ENCODE results near the gene RPS15.
"Not testable (repeated sequence)": the region's sequence is repeated elsewhere in the genome, so short reads cannot be mapped to it uniquely, and the experiment has no call there.

The RPS15 gene

DNA sequence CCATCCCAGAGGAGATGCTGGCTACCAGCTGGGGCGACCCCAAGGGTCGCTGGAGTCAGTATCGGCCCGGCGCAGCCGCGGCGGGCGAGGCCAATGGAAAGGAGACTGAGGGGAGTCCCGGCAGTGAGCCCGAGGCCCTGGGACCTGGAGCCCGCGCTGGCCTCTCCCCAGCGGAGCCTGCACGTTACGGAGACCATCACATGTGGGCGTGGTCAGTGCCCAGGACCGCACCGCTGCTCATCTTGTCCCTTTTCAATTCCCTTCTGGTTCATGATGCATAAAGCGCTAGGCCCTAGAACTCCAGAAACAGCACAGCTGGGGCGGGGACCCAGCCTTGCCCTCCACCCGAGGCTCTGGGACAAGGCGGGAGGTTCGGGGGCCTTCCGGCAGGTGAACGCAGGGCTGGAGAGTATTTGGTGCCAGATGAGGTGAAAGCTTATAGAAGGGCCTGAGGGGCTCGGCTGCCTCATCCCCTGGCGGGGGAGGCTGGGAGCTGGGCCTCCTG, 32.9 kb downstream of the RPS15 start:
- DNase-seq: no peak

DNA sequence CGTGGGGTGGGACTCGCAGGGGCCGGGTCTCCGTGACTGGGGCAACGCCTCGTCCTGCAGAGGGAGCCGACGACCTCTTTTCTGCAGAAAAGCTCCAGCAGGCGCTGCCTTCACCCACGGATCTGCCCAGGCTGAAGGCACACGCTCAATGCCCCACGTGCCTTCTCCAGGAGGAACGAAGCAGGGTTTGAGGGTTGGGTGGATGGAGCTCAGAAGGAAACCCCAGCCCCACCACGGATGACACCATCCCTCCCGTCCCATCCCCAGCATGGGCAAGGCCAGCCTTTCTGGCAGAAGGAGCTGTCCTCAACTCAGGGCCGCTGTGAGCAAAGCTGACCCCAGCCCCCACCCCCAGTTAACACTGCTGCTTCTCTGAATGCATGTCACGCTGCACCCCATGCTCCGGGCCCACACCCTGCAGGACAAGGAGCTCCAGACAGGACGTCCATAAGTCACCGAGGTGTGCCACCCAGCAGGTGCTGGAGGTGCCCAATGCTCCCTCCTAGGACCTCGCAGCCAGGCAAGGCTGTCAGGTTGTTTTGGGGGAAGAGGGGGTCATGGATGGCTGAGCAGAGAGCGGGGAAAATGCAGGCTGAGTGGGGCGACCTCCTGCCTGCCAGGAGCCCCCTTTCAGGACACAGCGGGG, 33.4 kb downstream of the RPS15 start:
- DNase-seq: no peak

GRCh38 chr19:1472231-1473084, 34.3 kb downstream of the RPS15 start:
- no peak for DNase-seq

GRCh38 chr19:1473085-1473851, 35.1 kb downstream of the RPS15 start:
- DNase-seq: no peak

DNA sequence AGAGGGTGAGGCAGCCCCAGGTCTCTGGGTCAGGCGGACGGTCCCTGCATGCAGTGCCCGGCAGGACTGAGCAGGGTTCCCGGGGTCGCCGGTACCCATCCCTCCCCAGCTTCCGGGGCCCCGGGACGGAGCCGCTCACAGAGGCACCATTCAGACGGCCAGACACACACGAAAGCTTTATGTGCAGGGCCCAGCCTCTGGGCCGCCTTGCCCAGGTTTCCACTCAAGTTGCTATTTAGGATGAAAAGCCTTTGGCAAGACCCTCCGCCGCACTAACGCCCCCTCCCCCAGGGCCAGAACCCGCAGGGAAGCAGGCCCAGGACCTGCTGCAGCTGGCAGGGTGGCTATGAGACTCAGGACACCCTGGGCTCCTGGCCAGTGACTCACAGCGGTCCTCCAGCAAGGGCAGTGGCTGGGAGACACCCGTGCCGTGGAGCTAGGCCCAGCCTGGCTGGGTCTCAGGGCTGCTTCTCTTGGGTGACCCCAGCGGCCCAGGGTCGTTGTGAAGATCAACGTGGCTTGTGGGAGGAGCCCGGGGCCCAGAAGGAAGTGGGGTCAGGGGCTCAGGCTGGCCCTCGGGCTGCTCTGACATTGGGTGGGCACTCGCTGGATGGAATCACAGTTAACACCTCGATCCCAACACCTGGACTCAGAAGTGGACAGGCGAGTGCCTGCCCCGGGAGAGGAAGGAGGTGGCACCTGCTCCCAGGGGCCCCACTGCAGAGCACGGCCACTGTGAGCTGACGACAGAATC, 36.0 kb downstream of the RPS15 start:
- DNase-seq: no peak

DNA sequence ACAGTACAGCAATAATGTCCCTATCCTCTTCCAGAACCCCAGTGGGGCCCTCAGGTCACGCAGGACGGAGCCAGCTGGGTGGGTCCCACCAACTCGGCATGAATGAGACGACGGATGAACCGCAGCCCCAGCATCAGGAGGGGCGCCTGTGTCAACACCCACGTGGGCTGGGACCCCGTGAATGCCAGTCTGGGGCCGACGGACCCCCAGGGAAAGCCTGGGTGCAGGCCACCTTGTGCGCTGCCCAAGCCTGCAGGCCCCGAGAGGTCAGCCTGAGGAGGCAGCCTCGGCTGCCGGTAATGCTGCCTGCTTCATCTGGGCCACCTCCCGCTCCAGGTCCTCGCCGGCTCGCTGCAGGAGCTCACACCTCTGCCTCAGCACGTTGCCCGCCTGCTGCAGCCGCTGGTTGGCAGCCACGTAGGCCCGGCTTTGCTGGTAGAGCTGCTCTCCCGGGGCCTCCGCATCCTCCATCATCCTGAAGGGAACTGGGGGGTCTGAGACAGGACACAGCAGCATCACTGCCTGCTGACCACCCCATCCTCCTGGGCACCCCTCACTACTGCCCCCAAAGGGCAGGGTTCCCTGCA, 36.7 kb downstream of the RPS15 start:
- DNase-seq: no peak

DNA sequence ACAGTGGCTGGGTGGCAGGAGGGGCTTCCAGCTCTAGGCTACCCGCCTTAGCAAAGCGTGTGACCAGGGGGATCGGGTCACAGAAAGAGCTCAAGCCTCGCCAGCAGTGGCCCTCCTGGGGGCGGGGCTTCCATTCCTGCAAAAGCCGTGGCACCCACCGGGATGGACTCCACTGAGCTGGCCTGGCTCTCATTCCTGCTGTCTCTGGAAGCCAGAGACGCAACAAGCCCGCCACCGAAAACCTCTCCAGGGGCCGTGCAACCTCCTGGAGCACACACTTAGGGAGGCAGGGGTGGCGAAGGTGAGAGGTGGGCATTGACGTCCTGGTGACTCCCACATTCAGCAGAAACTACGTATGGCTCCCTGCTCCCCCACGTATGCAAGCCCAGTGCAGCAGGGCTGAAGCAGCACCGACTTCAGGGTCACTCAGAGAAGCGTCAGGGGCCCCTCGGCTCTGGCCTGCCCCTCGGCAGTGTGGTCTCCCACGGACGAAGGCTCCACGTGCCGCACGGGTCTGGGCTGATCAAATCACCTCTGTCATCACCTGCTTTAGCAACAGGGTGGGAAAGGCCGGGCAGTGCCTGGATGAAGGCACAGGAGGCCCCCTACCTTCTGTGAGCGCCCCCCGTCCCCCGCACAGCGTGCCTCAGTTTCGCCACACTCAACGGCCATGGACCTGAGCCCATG, 37.7 kb downstream of the RPS15 start:
- no peak for DNase-seq

DNA sequence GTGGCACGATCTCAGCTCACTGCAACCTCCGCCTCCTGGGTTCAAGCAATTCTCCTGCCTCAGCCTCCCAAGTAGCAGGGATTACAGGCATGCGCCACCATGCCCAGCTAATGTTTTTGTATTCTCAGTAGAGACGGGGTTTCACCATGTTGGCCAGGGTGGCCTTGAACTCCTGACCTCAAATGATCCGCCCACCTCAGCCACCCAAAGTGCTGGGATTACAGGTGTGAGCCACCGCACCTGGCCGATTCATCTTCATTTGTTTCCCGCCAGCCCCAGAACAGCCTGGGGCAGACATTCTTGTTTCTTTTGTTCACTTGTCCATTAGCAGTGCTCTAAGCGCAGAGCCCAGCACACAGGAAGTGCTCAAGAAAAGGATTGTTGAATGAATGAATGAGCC, 38.9 kb downstream of the RPS15 start:
- not testable (repeated sequence) for DNase-seq

DNA sequence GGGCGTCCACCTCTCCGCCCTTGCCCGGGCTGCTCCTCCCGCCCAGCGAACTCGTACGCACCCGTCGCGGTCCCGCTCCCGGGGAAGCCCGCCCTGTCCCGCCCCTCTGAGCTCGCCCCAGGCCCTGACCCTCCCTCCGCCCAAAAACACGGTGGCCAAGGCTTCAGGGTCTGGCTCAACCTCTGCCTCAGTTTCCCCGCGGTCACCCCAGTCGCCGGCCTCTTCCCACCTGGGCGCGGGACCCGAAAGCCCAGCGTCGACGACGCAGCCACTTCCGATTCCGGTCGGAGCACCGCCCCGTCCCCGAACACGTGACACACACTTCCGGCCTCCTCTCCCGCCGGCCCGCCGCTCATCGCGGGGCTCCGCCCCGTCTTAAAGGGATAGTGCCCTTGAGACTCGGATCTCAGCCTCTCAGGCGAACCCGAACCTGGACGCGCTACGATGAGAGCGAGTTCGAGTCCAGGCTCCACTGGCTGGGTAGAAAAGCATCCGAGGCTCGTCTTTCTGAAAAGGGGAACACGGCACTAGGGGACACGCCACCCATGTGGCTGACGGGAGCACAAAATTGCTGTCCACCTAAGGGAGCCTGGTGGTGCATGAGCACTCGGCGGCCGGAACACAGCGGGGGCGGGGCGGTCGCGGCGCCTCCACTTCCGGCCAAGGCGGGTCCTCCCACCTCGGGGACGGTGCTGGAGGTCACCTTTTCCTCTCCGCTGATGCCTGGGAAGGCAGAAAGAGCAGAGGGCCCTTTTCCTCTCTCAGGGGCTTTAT, 40.9 kb downstream of the RPS15 start, which contains the start of gene C19orf25:
Gene C19orf25, minus strand, starts transcription at position 282 of the 774 bp plus-strand sequence. CDS start 312 bp downstream, outside the sequence.
- peak; percentile 94 for DNase-seq

GRCh38 chr19:1481224-1481892, 43.2 kb downstream of the RPS15 start:
- DNase-seq: no peak

DNA sequence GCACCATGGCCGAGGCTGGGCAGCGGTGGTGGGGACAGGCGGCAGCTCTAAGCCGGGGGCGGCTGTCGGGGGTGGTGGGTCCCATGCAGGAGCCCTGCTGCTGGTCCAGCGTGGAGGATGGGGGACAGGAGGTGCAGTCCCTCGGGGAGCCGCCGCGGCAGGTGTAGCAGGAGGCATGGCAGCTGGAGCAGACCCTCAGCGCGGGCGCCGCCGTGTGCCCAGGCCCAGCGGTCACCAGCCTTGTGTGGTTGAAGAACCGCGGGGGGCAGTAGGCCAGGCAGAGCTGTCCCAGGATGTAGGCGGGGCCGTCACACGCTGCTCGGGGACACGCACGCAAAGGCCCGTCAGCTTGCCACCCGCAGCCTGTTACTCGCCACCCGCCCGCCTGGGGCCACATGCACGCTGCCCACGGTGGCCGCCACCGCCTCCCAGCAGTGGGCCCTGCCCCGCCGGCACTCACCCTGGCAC, 43.7 kb downstream of the RPS15 start:
- DNase-seq: no peak

DNA sequence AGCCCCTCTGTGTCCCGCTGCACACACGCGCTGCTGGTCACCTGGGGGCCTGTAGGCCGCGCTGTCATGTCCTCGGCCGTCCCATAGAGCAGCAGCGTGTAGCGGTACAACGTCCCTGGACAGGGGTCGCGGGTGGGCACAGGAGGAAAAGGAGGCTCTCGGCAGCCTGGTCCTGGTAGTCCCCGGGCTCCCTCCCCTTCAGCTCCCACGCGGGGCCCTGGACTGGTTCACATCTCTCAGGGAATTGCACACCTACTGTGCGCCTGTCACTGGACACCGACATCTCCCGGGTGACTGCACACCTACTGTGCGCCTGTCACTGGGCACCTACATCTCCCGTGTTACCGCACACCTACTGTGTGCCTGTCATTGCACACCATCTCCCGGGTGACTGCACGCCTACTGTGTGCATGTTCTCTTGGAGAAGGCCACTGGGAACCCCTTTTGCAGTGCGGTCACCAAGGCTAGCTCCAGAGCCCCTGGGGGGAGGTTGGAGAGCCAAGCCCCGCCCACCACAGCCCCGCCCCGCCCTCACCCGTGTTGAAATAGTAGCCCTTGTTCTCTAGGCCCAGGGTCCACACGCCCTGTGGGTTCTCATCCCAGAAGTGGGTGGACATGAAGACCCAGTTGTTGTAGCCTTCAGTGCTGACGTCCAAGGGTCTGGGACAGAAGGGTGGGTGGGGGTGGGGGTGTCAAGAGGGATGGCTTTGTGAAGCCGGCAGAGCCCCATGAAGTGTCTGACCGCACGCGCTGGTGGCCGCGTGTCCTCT, 44.4 kb downstream of the RPS15 start:
- no peak for DNase-seq

GRCh38 chr19:1483131-1483978, 45.2 kb downstream of the RPS15 start:
- DNase-seq: no peak

GRCh38 chr19:1483979-1484428, 45.8 kb downstream of the RPS15 start:
- DNase-seq: no peak

- no peak for DNase-seq
Measured at GRCh38 chr19:1486720-1487575, 48.8 kb downstream of the RPS15 start.

DNA sequence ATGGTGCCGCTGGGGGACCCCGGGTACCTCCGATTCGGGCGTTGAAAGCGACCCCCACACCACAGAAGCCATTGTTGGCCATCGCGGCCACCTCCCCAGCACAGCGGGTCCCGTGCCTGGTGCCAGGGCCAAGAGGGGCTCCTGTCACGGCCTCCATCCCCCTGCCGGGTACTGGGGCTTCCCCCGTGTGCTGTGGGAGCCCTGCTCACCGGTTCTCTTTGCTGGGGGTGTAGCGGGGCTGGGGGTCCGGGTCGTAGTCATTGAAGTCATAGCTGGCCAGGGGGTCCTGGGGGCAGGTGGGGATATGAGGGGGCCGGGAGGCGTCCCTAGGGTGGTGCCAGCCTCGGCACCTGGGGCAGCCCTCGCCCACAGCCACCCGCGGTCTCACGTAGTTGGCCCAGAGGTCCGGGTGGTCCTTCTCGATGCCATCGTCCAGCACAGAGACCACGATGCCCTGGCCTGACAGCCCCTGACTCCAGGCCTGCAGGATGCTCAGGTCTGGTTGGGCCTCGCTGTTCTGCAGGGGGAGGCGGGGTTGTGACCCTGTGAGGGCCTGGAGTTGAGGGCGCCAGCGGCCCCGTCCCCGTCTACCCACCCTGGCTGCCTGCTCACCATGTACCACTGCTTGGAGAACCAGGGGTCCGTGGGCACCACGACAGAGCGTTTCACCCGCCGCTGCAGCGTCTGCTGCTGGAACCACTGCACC, 49.5 kb downstream of the RPS15 start:
- no peak for DNase-seq

DNA sequence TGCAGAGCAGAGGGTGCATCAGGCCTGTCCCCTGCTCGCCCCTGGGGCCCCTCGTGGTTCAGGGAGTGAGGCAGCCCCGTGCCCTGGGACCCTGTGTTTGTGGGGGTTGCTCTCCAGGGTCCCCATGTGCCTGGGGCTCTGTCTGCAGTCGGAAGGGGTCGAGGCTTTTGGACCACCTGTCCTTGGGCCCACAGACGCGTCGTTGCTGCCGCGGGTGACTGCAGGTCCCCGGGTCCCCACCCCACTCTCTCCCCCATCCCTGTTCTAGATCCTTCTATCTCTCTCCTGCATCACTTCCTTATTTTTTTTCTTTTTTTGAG, 50.0 kb downstream of the RPS15 start:
- no peak for DNase-seq

Measured in activated CD8-positive, alpha-beta memory T cell treated with anti-CD3 and anti-CD28 coated beads, Interleukin-2, amount 50 U/mL, for 48 hours (primary cell).